Thyroid gland (tissue), 4 donors: ENCODE measurements around the gene CTDSPL2.

Source experiments
- CTCF ChIP-seq, 6 experiments: fragments of 200-600 bp in 3 of 6; fragments of 450-650 bp in 3 of 6; sonication (generic) in 3 of 6; IDR thresholded peaks; one replicate each; pipeline ENCODE4 v1.5.1; 2016 to 2019; ENCODE audit warnings: antibody characterized with exemption in 6 of 6, mild to moderate bottlenecking in 2 of 6, inconsistent platforms in 1 of 6, moderate library complexity in 1 of 6
- POLR2A ChIP-seq, 2 donors: fragments of 450-650 bp; IDR thresholded peaks; one replicate each; pipeline ENCODE4 v1.6.1; 2017; ENCODE audit warnings: antibody characterized with exemption in 2 of 2, mild to moderate bottlenecking in 2 of 2, moderate library complexity in 1 of 2

- no peak for TF ChIP-seq POLR2A (IDR thresholded peaks at IDR 0.05)
- no peak for TF ChIP-seq CTCF (IDR thresholded peaks at IDR 0.05)
These were observed 32.9 kb upstream of the CTDSPL2 start for GRCh38 chr15:44394562-44394961.
